CD1c-positive myeloid dendritic cell (primary cell): Measurements from ENCODE around the gene FOXP1.

Source experiments
- DNase-seq: peaks from one replicate; pipeline ENCODE4 v3.0.0-alpha.2; 2016; ENCODE audit errors: extremely low spot score

The FOXP1 gene

DNA sequence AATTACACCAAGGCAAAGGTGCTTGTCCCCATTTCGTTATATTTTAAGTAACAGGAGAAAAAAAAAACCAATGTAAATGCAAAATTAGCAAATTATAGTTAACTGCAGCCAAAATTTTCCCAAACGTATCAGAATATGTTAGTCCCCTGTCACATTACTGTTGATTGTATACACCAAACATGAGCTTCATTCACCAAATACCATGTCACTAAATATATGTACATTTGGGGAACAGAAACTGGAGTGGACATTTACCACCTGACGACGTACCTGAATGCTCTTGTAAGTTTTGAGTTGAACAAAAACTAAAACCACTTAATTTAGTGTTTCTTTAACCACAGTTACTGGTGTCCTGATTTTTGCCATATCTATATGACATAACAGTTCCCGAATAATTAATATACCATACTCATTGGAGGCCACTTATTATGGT is 3.3 kb upstream of the FOXP1 start:
- no peak for DNase-seq

- DNase-seq: peak; percentile 53
Observed at GRCh38 chr3:71585887-71586809, 2.6 kb upstream of the FOXP1 start.

- DNase-seq: peak; percentile 37
Observed at GRCh38 chr3:71585131-71585530, 1.6 kb upstream of the FOXP1 start.

DNA sequence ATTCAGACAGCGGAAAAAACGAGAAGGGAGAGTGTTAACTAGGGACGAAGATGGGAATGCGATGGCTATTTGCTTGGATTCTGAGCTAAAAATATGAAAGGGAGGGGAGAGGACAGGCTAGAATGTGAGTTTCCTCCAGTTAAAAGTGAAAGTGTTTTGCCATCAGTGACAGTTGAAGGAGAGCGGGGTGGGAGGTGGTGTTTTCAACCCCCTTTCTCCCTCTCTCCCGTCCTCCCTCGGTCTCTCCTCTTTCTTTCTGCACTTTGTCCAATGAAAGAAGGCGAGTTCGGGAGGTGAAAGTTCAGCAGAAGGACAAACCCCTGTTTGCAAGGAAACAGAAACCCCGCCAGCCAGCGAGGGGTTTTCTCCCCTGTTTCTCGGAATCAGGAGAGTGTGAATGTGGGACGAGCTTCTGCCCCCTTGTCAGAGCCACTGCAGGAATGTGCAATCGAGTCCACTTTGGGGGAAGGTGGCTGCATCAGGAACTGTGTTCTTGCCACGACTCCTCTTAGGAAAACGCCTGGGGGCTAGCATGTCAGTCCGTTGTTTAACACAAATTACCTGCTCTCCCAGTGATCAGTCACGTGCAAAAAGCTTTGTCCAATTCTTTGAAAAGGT is 975 bp upstream of the FOXP1 start:
- peak; percentile 36 for DNase-seq

GRCh38 chr3:71582612-71583565 is 639 bp downstream of the FOXP1 start:
- peak; percentile 56 for DNase-seq

DNA sequence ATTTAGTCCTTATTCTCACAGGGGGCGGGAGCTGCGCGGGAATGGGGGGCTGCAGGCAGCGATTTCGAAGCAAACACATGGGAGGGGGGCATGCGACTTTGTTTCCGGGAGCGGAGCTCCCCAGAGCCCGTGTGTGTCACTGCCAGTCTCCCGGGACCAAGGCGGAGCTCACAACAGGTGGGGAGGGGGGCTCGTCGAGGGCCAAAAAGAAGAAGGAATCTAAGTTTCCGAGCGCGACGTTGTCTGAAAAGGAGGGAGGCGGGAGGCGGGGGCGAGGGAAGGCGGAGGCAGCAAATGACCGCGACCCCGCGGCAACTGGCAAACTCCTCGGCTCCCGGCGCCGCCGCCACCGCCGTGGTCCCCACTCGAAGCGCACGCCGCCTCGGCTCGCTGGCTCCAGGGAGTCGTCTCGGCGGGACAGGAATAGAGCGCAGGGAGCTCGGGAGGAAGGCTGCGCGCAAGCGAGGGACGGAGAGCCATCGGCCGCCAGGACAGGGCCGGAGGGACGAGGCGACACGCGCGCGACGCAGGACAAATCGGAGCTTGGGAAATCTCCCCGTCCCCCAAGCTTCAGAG is 1.4 kb downstream of the FOXP1 start:
- DNase-seq: peak; percentile 49

GRCh38 chr3:71581457-71582035 is 2.0 kb downstream of the FOXP1 start:
- peak; percentile 60 for DNase-seq

GRCh38 chr3:71580636-71581456 is 2.7 kb downstream of the FOXP1 start:
- peak; percentile 17 for DNase-seq

DNA sequence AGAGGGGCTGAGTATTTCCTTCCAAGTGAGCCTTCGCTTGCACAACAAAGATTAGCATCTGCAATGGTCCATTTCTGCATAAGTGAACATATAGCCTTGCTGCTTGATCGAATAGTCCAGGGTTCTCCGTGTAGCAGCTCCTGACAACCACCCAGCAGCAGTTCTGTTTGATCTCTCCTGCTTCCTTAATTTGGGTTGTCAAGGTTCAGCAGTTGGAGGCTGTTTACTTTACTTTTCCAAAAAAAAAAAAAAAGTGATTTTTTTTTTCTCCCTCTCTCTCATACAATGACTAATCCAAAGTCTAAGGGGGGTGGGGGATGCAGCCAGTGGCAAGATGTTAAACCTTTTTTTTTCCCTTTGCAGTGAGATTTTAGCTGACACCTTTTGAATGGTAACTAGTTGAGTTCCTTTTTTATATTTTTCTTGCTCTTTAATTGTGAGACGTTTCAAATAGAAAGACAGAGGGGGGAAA is 3.6 kb downstream of the FOXP1 start:
- DNase-seq: peak; percentile 39

GRCh38 chr3:71579326-71579934 is 4.1 kb downstream of the FOXP1 start:
- DNase-seq: no peak

DNA sequence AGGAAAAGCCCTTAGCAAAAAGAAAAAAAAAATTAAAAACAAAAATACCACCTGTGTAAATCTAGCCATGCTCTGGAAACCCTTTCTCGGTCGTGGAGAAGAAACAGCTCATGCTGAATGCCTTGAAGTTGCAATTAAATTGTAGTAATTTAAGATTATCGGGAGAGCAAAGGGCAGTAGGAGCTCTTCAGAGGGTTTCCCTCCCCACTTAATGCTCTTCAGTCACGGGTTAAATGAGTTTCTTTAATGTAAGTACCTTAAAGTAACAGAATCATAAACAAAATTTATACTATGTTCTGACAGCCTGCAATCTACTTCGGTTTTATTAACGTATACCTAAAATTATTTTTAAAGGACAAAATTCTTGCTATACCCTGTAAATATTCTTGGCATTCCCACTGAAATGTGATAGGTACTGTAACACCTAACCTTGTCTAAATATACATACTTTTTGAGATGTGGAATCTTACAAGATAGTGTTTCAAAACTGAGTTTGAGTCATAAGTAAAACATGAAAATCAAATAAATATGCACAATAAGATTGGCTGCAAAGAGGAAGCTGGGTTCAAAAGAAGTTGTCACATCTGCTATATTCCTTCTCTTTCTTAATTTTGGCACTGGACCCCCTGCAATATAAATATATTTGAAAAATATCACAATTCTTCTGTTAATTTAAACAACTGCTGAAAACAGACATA is 5.3 kb downstream of the FOXP1 start:
- peak; percentile 29 for DNase-seq

- DNase-seq: peak; percentile 38
Observed at GRCh38 chr3:71577011-71577410, 6.5 kb downstream of the FOXP1 start.

DNA sequence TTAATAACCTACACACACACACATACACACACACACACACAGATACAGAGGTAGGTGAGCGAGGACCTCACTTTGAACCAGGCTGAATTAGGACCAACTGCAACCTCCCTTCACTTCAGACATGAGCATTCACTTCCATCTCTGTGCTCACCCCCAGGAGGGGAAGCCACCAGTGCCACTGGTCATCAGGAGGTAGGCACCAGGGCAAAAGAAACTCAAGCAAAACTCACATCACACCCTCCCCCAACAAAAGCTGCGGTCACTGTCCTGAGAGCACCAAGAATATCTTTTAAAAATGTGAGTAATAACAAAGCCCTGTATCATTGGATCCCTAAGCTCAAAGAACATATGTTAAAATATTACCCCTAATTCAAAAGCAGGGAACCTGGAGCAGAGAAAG is 8.1 kb downstream of the FOXP1 start:
- no peak for DNase-seq

DNA sequence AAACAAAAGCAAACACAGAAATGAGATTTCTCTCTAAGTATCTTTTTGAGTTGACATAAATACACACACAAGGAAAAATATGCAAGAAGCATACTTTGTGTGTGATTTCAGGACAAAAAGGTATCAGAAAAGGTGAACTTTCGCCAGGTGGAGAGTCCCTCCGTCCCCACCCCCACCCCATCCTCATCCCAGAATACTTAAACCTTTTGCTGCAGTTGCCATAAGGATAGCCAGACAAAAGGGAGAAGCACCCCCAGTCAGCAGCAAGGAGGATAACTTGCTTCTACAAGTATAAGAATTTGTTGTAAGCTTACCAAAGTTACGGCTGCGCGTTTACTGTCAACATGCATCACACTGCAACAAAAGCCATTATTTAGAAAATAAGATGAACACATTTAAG is 10.3 kb downstream of the FOXP1 start:
- no peak for DNase-seq

DNA sequence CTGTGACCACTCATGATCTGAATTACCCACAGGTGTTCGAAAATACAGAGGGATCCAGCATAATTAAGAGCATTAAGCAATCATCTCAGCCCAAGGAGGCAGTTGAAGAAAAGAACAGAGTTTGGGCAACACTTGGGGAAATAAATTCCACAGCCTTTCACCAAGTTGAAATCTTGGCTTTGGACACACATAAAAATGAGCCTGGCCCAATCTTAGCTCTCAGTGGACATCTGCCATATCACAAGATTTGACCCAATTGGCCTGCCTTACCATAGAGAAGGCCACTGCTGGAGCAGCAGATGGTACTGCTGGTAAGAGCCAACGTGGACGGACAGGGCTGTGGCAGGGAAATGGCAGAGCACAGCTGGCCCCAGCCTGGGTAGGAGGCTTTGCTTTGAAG is 13.0 kb downstream of the FOXP1 start:
- no peak for DNase-seq

DNA sequence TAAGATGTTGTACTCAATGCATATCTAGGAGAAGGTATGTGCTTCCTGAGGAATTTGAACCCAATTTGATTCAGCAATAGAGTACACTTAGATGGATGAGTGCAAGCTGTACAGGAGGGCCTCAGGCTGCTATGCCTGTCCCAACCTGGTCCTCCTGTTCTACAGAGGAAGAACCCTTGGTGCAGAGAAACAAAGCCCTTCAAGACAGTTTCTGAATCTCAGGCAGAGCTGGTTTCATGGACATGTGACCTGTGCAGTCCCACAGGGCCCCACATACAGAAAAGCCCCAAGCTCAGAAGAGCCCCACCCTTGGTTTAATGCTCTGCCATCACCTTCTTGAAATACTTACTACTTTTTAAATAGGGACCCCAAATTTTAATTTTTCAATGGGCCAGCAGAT is 15.3 kb downstream of the FOXP1 start:
- DNase-seq: no peak

- DNase-seq: no peak
Observed at GRCh38 chr3:71566776-71567175, 16.8 kb downstream of the FOXP1 start.

DNA sequence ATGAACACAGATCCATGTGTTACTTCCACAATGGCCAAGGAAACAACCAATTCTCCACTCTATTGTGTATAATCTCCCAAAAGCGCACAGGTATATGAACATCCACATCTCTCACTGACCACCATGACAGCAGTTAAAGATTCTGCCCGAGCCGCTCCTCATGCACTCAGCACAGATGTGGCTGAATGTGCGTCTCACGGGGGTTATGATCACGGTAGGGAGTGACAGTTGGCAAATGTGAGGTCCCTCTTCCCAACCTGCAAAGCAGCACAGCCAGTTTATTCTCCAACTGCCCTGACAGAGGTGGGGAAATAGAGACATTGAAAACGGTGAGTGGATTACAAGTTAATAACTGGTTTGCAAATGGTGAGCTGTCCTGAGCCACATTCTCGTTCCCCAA is 17.6 kb downstream of the FOXP1 start:
- DNase-seq: no peak

GRCh38 chr3:71565316-71565715 is 18.2 kb downstream of the FOXP1 start:
- no peak for DNase-seq
